KOPT-K1 (cell line): ENCODE measurements around the gene CDC14B.
"Not testable (repeated sequence)": the region's sequence is repeated elsewhere in the genome, so short reads cannot be mapped to it uniquely, and the experiment has no call there.

ENCODE experiments used
- H3K27ac ChIP-seq: fragments of 200-600 bp; sonication (generic); 2 replicates; pipeline ENCODE4 v1.5.1; 2016; ENCODE audit warnings: antibody characterized with exemption, mild to moderate bottlenecking, low read depth, low read length; ENCODE audit not compliant: poor library complexity, severe bottlenecking
- H3K36me3 ChIP-seq: fragments of 200-600 bp; sonication (generic); 2 replicates; pipeline ENCODE4 v1.5.1; 2017; ENCODE audit warnings: antibody characterized with exemption, mild to moderate bottlenecking, low read length, moderate library complexity; ENCODE audit not compliant: insufficient read depth
- H3K9me3 ChIP-seq: fragments of 200-600 bp; sonication (generic); 2 replicates; pipeline ENCODE4 v1.5.1; 2017; ENCODE audit warnings: antibody characterized with exemption, low read length, mild to moderate bottlenecking; ENCODE audit not compliant: insufficient read depth, poor library complexity, severe bottlenecking

The CDC14B gene

DNA sequence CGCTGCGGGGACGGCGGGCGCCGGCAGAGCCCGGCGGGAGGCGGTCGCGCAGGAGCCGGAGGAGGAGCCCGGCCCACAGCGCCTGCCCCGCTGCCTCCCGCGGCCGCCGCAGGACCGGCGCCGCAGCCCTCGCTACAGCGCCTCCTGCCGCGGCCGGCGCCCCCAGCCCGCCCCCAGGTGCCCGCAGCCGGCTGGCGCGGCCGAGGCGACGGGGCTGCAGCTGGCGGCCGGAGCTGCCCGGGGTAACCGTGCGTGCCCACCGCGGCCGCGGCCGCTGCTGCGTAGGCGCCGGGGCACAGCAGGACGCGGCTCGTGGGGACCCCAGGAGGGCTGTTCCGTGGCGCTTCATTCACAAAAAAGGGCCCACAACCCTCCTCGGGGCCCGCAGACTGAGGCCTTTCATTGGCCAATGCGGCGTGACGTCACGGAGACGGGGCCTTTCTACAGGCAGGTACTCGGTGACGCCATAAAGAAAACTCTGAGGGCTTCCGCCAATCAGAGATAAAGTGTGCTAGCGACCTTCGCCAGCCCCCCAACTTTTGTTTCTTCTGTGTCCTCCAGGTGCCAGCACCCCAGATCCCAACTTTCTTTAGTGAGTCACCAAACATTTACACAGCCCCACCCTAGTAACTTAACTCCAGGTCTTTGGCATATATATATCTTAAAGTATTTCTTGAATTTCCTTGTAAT, at the start of gene CDC14B:
Gene CDC14B, minus strand, starts transcription at position 353 of the 690 bp plus-strand sequence. CDS start 465 bp downstream, outside the sequence.
- Histone ChIP-seq H3K27ac (no peak within 1 kb of the TSS), H3K9me3 (no peaks in the 10 kb centered on the region), H3K36me3 (no peaks in the 10 kb centered on the region)

DNA sequence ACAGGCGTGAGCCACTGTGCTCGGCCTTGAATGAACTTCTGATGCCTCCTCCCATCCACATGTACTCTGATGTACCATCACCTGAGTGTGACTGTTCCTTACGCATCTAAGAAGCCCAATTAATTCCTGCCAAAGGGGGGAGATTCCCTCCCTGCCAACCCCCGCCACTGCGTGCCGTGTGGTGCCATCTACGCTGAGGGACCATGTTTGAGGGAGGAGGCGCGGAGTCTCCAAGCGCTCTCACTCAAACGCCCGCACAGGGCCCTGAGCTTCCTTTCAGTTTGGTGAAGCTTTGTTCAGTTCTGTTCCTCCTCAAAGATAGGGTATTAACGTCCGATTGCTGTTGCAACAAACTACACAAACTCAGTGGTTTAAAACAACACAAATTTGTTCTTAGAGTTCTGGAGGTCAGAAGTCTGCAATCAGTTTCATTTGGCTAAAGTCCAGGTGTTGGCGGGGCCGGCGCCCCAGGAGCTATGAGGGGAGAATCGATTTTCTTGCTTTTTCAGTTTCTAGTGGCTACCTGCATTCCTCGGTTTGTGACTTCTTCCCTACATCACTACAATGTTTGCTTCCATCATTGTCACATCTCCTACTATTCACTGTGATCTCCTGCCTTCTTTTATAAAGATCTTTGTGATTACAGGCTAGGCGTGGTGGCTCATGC, 49.4 kb upstream of the CDC14B start:
- H3K9me3 ChIP-seq, result no peaks in the 10 kb centered on the region
- no peaks in the 10 kb centered on the region for H3K36me3 ChIP-seq
- H3K27ac ChIP-seq, result no peak overlapping the region

DNA sequence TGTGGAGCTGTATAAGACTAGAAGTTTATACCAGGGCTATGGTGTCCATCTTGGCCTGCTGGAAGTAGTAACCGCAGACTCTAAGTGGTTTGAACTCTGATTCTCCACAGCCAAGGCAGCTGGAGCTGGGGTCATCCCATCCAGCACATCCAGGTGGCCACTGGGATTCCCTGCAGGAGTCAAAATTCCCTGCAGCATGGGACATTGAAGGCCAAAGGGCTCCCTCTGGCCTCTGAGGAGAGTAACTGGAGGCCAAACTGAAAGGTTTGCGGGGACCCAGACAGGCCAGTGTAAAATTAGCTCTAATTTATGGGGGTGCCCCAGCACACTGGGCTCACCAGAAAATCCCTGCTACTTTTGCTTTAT, 47.7 kb upstream of the CDC14B start:
- H3K36me3 ChIP-seq, result no peaks in the 10 kb centered on the region
- no peaks in the 10 kb centered on the region for H3K9me3 ChIP-seq
- H3K27ac ChIP-seq, result no peak overlapping the region

DNA sequence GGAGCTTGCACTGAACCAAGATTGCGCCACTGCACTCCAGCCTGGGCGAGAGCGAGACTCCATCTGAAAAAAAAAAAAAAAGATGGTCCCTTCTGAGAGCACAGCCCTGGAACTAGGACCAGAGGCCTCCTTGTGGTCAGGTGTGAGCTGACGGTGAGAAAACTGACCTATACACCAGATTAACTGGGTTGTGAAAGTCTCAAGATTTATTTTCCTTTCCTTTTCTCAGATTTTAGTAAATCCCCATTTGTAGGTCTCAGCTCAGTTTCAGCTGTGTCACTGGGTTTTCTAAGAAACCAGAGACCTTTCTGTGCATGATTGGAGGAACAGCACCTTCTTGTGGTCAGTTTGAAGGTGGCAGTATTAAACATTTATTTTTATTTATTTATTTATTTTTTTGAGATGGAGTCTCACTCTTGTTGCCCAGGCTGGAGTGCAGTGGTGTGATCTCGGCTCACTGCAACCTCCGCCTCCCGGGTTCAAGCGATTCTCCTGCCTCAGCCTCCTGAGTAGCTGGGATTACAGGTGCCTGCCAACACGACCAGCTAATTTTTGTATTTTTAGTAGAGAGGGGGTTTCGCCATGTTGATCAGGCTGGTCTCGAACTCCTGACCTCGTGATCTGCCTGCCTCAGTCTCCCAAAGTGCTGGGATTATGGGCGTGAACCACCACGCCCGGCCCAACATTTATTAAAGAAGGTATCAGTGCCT, 47.2 kb upstream of the CDC14B start:
- not testable (repeated sequence) for H3K9me3 ChIP-seq, H3K36me3 ChIP-seq, H3K27ac ChIP-seq

DNA sequence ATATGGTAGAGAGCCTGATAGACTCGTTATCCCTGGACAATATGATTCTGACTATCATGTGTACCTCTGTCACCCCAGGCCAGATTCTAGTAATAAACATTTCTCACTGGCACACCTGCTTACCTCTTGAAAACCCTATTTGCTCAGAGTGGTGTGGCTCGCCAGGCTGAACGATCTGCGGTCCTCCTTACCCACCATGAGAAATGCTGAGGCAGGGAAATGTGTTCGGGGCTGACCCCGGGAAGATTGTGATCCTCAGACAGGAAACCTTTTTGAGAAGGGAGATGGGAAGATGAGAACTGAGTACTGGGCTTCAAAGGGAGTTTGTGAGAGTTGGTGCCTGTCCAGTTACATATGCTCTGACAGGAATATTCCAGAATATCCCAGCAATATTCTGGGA, 46.1 kb upstream of the CDC14B start:
- Histone ChIP-seq H3K36me3 (no peaks in the 10 kb centered on the region), H3K9me3 (no peaks in the 10 kb centered on the region), H3K27ac (no peak overlapping the region)

DNA sequence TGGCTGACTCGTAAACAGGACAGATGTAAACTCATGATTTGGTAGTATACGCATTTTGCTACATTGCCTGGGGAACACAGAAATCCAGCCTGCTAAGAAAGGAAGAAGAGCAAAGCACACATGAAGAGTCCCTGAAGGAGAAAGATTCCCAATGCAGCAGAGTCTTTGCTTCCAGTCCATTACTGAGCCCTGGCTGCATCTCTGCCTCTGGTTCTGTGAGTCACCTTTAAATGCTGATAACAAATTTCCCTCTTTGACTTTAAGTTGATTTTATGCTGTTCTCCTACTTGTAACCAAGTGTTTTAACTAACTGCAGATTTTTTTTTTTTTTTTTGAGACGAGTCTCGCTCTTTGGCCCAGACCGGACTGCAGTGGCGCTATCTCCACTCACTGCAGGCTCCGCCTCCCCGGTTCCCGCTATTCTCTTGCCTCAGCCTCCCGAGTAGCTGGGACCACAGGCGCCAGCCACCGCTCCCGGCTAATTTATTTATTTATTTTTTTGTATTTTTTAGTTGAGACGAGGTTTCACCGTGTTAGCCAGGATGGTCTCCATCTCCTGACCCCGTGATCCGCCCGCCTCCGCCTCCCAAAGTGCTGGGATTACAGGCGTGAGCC, 44.0 kb upstream of the CDC14B start:
- H3K9me3 ChIP-seq, result no peaks in the 10 kb centered on the region
- no peak overlapping the region for H3K27ac ChIP-seq
- no peaks in the 10 kb centered on the region for H3K36me3 ChIP-seq

DNA sequence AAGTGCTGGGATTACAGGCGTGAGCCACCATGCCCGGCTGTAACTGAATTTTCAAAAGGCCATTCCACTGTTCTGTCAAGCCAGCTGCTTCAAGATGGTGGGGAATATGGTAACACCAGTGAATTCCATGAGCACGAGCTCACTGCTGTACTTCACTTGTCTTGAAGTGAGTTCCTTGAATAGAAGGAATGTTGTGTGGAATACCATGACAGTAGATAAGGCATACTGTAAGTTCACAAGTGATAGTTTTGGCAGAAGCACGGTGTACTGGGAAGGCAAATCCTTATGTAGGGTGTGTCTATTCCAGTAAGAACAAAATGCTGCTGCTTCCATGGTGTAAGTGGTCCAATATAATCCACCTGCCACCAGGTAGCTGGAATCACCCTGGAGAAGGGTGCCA, 42.1 kb upstream of the CDC14B start:
- no peaks in the 10 kb centered on the region for H3K36me3 ChIP-seq
- no peak overlapping the region for H3K27ac ChIP-seq

DNA sequence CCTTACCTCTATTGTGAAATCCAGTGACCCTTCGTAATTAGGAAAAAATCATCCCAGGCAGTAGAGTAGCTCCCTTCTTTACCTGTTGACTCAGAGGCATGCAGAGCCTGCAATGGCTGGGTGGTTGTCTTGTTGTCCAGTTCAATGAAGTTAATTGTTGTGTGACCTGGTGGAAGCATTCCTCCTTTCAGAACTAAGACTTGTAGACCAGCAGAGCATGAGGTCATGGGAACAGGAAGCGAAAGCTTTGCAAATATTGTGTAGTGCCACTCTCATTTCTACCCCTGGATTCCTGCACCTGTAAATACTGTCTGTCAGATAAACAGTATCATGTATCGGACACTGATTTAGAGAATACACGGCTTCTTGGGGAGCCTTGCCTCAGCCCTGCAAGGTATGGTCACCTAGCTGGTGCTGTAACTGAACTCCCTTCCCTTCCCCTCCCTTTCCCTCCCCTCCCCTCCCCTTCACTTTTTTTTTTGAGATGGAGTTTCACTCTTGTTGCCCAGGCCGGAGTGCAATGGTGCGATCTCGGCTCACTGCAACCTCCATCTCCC, 41.1 kb upstream of the CDC14B start:
- H3K27ac ChIP-seq, result no peak overlapping the region
- H3K9me3 ChIP-seq, result no peaks in the 10 kb centered on the region
- no peaks in the 10 kb centered on the region for H3K36me3 ChIP-seq

More for the DNA sequence above, 42.1 kb upstream of the CDC14B start:
- no peaks in the 10 kb centered on the region for H3K9me3 ChIP-seq

DNA sequence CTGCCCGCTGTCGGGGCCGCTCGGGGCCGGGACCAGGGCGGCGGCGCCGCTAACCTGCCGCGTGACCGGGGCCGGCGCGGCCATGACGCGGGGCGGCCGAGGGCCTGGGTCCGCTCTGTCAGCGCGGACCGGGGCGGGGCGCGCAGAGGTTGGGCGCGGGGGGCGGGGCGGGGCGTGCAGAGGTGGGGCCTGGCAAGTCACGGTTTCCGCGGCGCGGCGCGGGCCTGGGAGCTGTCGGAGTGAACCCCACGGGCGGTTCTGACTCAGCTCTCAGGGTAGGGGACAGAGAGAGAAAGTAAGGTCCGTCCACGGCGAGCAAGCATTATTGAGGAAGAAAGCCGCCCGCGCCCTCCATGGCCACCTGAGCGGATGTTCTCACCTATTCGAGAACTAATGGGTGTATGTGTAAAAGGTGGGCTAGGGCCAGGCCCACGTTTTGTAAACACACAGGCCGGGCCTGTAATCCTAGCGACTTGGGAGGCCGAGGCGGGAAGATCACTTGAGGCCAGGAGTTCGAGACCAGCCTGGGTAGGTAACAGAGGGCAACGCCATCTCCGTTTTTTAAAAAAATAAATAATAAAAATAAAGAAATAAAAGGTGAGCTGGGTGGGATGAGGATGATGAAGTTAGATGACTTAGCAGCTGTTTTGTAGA, 35.7 kb upstream of the CDC14B start, which contains the start of gene PRXL2C:
Gene PRXL2C, minus strand, starts transcription at position 120 of the 654 bp plus-strand sequence. Its CDS starts 36 bp downstream, at position 84.
- no peak within 1 kb of the TSS for H3K27ac ChIP-seq
- no peaks in the 10 kb centered on the region for H3K36me3 ChIP-seq
- no peaks in the 10 kb centered on the region for H3K9me3 ChIP-seq

DNA sequence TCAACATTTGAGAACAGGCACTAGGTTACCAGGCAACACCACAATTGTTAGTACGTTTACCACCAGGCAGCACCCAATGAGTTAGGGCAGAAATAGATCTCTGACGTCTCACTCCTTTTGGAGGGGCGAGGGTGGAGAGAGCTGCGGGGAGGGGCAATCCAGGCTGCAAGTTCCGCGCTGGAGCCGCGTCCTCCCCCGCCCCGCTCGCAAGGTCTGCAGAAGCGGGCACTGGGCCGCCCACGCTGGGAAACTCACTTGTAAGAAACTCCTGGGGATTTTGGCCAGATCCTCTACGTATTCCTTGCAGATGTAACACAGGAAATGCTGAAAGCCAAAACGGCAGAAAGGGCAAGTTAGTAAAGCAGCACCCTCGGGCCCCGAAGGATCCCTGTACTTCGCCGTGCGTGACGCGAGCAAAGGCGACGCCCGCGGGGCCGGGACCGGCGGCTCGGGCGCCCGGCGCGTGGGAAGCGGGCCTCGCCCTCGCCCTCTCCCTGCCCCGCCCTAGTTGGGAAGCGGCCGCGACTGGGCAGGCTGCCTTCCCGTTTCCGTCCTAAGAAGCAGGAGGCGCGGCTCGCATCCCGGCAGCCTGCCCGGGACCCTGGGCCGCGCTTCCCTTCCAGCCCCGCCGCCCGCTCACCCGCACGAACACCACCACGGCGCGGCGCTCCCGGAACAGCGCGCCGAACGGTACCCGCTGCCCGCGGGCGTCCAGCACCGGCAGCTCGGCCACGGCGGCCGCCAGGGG, 35.0 kb upstream of the CDC14B start:
- H3K36me3 ChIP-seq, result no peaks in the 10 kb centered on the region
- H3K9me3 ChIP-seq, result no peaks in the 10 kb centered on the region
- no peak overlapping the region for H3K27ac ChIP-seq

DNA sequence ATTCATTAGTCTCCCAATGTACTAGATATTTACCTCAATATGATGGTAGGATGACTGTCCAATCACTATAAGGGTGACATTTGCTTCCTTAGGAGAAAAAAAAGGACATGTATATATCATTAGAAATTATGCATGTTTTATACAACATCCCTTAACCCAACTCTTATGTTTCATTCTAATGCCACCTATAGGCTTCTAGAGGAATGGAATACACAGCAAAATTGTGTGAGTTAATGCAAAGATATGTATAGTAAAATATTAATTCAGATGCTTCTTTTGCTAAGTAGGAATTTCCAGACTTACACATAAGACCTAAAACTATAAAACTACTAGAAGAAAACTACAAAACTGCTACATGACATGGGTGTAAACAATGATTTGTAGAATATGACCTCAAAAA, 32.0 kb upstream of the CDC14B start:
- Histone ChIP-seq H3K36me3 (no peaks in the 10 kb centered on the region), H3K27ac (no peak overlapping the region), H3K9me3 (no peaks in the 10 kb centered on the region)

DNA sequence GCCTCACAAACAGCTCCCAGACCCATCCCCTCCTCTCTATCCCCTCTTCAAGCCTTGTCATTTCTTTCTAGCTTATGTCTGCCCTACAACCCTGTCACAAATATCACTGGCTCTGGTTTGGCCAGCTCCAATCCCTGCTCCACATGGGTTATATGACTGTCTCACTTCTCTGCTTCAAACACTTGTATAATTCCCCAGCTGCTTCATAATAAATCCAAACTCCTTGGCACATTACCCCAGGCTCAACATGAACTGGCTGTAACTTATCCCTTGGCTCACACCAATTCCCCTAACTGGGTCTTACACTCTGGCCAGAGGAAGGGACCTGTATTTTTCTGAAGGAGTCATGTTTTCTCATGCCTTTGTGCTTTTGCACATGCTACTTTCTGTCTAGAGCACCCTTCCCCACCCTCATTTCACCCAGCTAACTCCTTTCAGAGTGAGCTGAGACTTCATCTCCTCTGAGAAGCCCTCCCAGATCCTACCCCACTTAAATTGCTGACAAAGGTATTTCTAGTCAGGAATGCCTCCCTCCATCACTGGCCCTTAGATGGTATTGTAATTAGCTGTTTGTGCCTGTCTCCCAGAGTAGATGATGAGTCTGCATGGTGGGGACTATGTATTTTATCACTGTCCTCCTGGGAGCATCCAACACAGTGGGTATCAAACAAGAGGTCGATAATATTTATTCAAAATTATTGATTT, 30.1 kb upstream of the CDC14B start:
- no peaks in the 10 kb centered on the region for H3K36me3 ChIP-seq
- H3K27ac ChIP-seq, result no peak overlapping the region
- no peaks in the 10 kb centered on the region for H3K9me3 ChIP-seq

DNA sequence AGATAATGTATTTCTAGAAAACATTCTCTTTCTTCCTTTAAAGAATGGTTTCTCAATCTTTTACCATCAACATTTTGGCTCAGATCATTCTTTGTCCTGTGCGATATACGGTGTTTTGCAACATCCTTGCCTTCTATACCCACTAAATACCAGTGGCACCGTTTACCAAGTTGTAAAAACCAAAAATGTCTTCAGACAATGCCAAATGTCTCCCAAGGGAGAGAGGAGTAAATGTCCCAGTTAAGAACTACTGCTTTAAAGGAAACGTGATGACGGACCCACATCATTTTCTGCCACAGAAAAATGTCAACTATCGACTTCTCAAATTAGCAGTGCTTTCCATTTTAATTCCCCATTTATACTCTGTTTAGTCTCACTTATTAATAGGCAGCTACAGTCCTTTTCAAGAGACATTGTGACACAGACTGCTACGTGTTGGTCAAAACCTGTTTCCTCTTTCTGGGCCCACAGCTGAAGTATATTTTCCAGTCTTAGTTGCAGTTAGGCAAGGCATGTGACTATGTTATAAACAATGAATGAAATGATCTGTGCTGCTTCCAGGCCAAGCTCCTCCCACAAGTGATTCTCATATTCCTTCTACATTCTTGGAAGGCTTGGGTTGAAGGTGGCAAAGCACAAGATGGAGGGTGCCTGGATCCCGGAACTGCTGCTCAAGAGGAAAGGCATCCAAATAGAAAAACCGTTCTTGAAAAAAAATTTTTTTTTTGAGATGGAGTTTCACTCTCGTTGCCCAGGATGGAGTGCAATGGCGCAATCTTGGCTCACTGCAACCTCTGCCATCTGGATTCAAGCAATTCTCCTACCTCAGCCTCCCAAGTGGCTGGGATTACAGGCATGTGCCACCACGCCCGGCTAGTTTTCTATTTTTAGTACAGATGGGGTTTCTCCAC, 26.7 kb upstream of the CDC14B start:
- no peak overlapping the region for H3K27ac ChIP-seq

More for the DNA sequence above, 26.7 kb upstream of the CDC14B start:
- Histone ChIP-seq H3K36me3 (no peaks in the 10 kb centered on the region), H3K9me3 (no peaks in the 10 kb centered on the region)
